GM23338 (cell line): ENCODE measurements around the gene CD59. TPM values are rescaled to one million over a fixed set of nuclear protein-coding genes. Genes with fewer than 3 reads are reported as not detected.

Source experiments
- ATAC-seq: fragments of 200-7000 bp; cut with Tn5 transposase; 3 replicates; pipeline ENCODE4 v1.9.1; 2020
- DNase-seq: peaks from one replicate; pipeline ENCODE4 v3.0.0-alpha.2; 2015; ENCODE audit warnings: low spot score
- H2AFZ ChIP-seq: fragments of 200-600 bp; sonication (generic); 2 replicates; pipeline ENCODE4 v1.8.0; 2016; ENCODE audit warnings: antibody characterized with exemption, mild to moderate bottlenecking, moderate library complexity
- H3F3A ChIP-seq: fragments of 200-600 bp; sonication (generic); replicated peaks from 2 replicates; pipeline ENCODE4 v1.8.0; 2017; ENCODE audit warnings: antibody characterized with exemption, mixed run types, low read depth
- H3K27ac ChIP-seq: fragments of 200-600 bp; sonication (generic); 2 replicates; pipeline ENCODE4 v1.6.1; 2016; ENCODE audit warnings: low read depth
- H3K27me3 ChIP-seq: fragments of 200-600 bp; sonication (generic); 2 replicates; pipeline ENCODE4 v1.8.0; 2016; ENCODE audit warnings: mild to moderate bottlenecking, mixed run types, moderate library complexity; ENCODE audit not compliant: insufficient read depth
- H3K36me3 ChIP-seq: fragments of 200-600 bp; sonication (generic); 2 replicates; pipeline ENCODE4 v1.8.0; 2016; ENCODE audit warnings: mild to moderate bottlenecking; ENCODE audit not compliant: insufficient read depth
- H3K4me1 ChIP-seq: fragments of 200-600 bp; sonication (generic); 2 replicates; pipeline ENCODE4 v1.8.0; 2016; ENCODE audit warnings: mild to moderate bottlenecking, moderate library complexity; ENCODE audit not compliant: insufficient read depth
- H3K4me2 ChIP-seq: fragments of 200-600 bp; sonication (generic); 2 replicates; pipeline ENCODE4 v1.7.1; 2017; ENCODE audit warnings: mixed run types
- H3K4me3 ChIP-seq: fragments of 200-600 bp; sonication (generic); 2 replicates; pipeline ENCODE4 v1.6.1; 2016; ENCODE audit warnings: mixed run types
- H3K79me2 ChIP-seq: fragments of 200-600 bp; sonication (generic); replicated peaks from 2 replicates; pipeline ENCODE4 v1.8.0; 2017; ENCODE audit warnings: mild to moderate bottlenecking; ENCODE audit not compliant: insufficient read depth
- H3K9me2 ChIP-seq: fragments of 200-600 bp; sonication (generic); 2 replicates; pipeline ENCODE4 v1.8.0; 2017; ENCODE audit not compliant: insufficient read depth
- H4K20me1 ChIP-seq: fragments of 200-600 bp; sonication (generic); replicated peaks from 2 replicates; pipeline ENCODE4 v1.8.0; 2017; ENCODE audit warnings: mild to moderate bottlenecking; ENCODE audit not compliant: insufficient read depth
- H3K27ac Mint-ChIP-seq: 2 replicates; pipeline ENCODE4 v1.8.0; 2020; ENCODE audit warnings: inconsistent platforms, mild to moderate bottlenecking, moderate library complexity, mixed read lengths
- H3K27me3 Mint-ChIP-seq: 3 replicates; pipeline ENCODE4 v1.8.0; 2022; ENCODE audit warnings: low read depth, mild to moderate bottlenecking, moderate library complexity, mixed read lengths, inconsistent platforms; ENCODE audit not compliant: insufficient read depth, poor library complexity
- H3K36me3 Mint-ChIP-seq: 3 replicates; pipeline ENCODE4 v1.8.0; 2021; ENCODE audit warnings: low read depth, mild to moderate bottlenecking, inconsistent platforms, moderate library complexity, mixed read lengths
- H3K4me1 Mint-ChIP-seq: 3 replicates; pipeline ENCODE4 v1.8.0; 2020; ENCODE audit warnings: mild to moderate bottlenecking, inconsistent platforms, mixed read lengths
- H3K4me3 Mint-ChIP-seq: 3 replicates; pipeline ENCODE4 v1.8.0; 2021; ENCODE audit warnings: moderate library complexity, mild to moderate bottlenecking, inconsistent platforms, mixed read lengths
- H3K9me3 Mint-ChIP-seq: 3 replicates; pipeline ENCODE4 v1.8.0; 2020; ENCODE audit warnings: moderate library complexity, mild to moderate bottlenecking, inconsistent platforms, mixed read lengths
- CREB1 ChIP-seq: fragments of 250-450 bp; sonication (Bioruptor Pico); IDR thresholded peaks from 2 replicates; pipeline ENCODE4 v1.5.0; 2020; ENCODE audit warnings: low read depth, mild to moderate bottlenecking, moderate library complexity
- CTCF ChIP-seq, 2 experiments: fragments of 200-600 bp in 1 of 2; sonication (generic) in 1 of 2; conservative IDR thresholded peaks; 2 replicates each; pipeline versions ENCODE4 v1.5.1 to v1.6.1; 2016 to 2017; ENCODE audit warnings: antibody characterized with exemption in 2 of 2, low read depth in 2 of 2, mild to moderate bottlenecking in 2 of 2, moderate library complexity in 1 of 2
- ETS1 ChIP-seq: IDR thresholded peaks from 2 replicates; pipeline ENCODE4 v1.6.1; 2016; ENCODE audit warnings: antibody characterized with exemption
- EZH2 ChIP-seq: fragments of 200-600 bp; sonication (generic); IDR thresholded peaks from one replicate; pipeline ENCODE4 v1.8.0; 2017; ENCODE audit warnings: antibody characterized with exemption, mild to moderate bottlenecking, low read depth; ENCODE audit not compliant: unreplicated experiment
- EZH2phosphoT487 ChIP-seq: fragments of 200-600 bp; sonication (generic); IDR thresholded peaks from one replicate; pipeline ENCODE4 v1.8.1; 2018; ENCODE audit warnings: antibody characterized with exemption; ENCODE audit not compliant: unreplicated experiment
- JUNB ChIP-seq: IDR thresholded peaks from one replicate; pipeline ENCODE4 v1.6.1; 2016; ENCODE audit warnings: antibody characterized with exemption; ENCODE audit not compliant: unreplicated experiment
- NANOG ChIP-seq: IDR thresholded peaks from 2 replicates; pipeline ENCODE4 v1.6.1; 2016; ENCODE audit warnings: antibody characterized with exemption, borderline replicate concordance
- POLR2AphosphoS5 ChIP-seq: IDR thresholded peaks from 2 replicates; pipeline ENCODE4 v1.6.1; 2016; ENCODE audit warnings: antibody characterized with exemption, low read depth
- REST ChIP-seq: IDR thresholded peaks from one replicate; pipeline ENCODE4 v1.6.1; 2018; ENCODE audit warnings: antibody characterized with exemption; ENCODE audit not compliant: unreplicated experiment
- STAT1 ChIP-seq: IDR thresholded peaks from one replicate; pipeline ENCODE4 v1.6.1; 2016; ENCODE audit warnings: antibody characterized with exemption; ENCODE audit not compliant: unreplicated experiment
- ZNF114 ChIP-seq: fragments of 250-450 bp; sonication (Bioruptor Pico); IDR thresholded peaks from 2 replicates; pipeline ENCODE4 v1.5.0; 2020; ENCODE audit warnings: mild to moderate bottlenecking, moderate library complexity
- ZNF331 ChIP-seq: fragments of 250-450 bp; sonication (Bioruptor Pico); IDR thresholded peaks from 2 replicates; pipeline ENCODE4 v1.5.0; 2020; ENCODE audit warnings: low read depth, mild to moderate bottlenecking, moderate library complexity
- polyA plus RNA-seq: library from polyadenylated mRNA; unstranded; fragments of >200 nt; fragmentation: Nextera tagmentation; extraction: Ambion mirVana; gene quantifications from 2 replicates; pipeline ENCODE4 v1.2.1, GENCODE V29; 2016
- total RNA-seq: library from RNA; depleted of rRNA; stranded (reverse); fragments of >200 nt; shearing (Covaris generic); gene quantifications from 2 replicates; pipeline ENCODE4 v1.2.3, GENCODE V29; 2014
- TF ChIP-seq, protein P1 (sequence below): fragments of 250-450 bp; sonication (Bioruptor Pico); IDR thresholded peaks from 2 replicates; pipeline ENCODE4 v1.5.0; 2020; ENCODE audit warnings: mild to moderate bottlenecking, moderate library complexity

Gene CD59
- total and polyA plus RNA-seq, 2 experiments from 2014 or later: 41.5 to 86.6 TPM

GRCh38 chr11:33704240-33705002 lies 31.8 kb downstream of the CD59 start:
- no peak for ATAC-seq
- no peak overlapping the region for H2AFZ ChIP-seq
- H3K4me1 ChIP-seq: peaks cover 24% of the 10 kb centered on the region
- TF ChIP-seq ETS1 (no peak), REST (no peak), POLR2AphosphoS5 (no peak), ZNF114 (CRISPR knock-in tag) (no peak), ZNF331 (CRISPR knock-in tag) (no peak), JUNB (no peak), CREB1 (no peak), EZH2phosphoT487 (no peak), CTCF (conservative IDR thresholded peaks at IDR 0.05; ENCODE audit: low read depth in 2 of 2) (no peak), STAT1 (no peak), NANOG (no peak), EZH2 (no peak)
- TF ChIP-seq, protein P1, sequence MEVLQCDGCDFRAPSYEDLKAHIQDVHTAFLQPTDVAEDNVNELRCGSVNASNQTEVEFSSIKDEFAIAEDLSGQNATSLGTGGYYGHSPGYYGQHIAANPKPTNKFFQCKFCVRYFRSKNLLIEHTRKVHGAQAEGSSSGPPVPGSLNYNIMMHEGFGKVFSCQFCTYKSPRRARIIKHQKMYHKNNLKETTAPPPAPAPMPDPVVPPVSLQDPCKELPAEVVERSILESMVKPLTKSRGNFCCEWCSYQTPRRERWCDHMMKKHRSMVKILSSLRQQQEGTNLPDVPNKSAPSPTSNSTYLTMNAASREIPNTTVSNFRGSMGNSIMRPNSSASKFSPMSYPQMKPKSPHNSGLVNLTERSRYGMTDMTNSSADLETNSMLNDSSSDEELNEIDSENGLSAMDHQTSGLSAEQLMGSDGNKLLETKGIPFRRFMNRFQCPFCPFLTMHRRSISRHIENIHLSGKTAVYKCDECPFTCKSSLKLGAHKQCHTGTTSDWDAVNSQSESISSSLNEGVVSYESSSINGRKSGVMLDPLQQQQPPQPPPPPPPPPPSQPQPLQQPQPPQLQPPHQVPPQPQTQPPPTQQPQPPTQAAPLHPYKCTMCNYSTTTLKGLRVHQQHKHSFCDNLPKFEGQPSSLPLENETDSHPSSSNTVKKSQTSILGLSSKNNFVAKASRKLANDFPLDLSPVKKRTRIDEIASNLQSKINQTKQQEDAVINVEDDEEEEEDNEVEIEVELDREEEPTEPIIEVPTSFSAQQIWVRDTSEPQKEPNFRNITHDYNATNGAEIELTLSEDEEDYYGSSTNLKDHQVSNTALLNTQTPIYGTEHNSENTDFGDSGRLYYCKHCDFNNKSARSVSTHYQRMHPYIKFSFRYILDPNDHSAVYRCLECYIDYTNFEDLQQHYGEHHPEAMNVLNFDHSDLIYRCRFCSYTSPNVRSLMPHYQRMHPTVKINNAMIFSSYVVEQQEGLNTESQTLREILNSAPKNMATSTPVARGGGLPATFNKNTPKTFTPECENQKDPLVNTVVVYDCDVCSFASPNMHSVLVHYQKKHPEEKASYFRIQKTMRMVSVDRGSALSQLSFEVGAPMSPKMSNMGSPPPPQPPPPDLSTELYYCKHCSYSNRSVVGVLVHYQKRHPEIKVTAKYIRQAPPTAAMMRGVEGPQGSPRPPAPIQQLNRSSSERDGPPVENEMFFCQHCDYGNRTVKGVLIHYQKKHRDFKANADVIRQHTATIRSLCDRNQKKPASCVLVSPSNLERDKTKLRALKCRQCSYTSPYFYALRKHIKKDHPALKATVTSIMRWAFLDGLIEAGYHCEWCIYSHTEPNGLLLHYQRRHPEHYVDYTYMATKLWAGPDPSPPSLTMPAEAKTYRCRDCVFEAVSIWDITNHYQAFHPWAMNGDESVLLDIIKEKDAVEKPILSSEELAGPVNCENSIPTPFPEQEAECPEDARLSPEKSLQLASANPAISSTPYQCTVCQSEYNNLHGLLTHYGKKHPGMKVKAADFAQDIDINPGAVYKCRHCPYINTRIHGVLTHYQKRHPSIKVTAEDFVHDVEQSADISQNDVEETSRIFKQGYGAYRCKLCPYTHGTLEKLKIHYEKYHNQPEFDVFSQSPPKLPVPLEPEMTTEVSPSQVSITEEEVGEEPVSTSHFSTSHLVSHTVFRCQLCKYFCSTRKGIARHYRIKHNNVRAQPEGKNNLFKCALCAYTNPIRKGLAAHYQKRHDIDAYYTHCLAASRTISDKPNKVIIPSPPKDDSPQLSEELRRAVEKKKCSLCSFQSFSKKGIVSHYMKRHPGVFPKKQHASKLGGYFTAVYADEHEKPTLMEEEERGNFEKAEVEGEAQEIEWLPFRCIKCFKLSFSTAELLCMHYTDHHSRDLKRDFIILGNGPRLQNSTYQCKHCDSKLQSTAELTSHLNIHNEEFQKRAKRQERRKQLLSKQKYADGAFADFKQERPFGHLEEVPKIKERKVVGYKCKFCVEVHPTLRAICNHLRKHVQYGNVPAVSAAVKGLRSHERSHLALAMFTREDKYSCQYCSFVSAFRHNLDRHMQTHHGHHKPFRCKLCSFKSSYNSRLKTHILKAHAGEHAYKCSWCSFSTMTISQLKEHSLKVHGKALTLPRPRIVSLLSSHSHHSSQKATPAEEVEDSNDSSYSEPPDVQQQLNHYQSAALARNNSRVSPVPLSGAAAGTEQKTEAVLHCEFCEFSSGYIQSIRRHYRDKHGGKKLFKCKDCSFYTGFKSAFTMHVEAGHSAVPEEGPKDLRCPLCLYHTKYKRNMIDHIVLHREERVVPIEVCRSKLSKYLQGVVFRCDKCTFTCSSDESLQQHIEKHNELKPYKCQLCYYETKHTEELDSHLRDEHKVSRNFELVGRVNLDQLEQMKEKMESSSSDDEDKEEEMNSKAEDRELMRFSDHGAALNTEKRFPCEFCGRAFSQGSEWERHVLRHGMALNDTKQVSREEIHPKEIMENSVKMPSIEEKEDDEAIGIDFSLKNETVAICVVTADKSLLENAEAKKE (CRISPR knock-in tag): no peak
- no peak overlapping the region for H3K27ac Mint-ChIP-seq
- H3K9me3 Mint-ChIP-seq: no peaks in the 10 kb centered on the region
- no peaks in the 10 kb centered on the region for H3K79me2 ChIP-seq
- peaks cover 6% of the 10 kb centered on the region; the same call in 1 of the 2 replicates for H3K36me3 ChIP-seq
- DNase-seq: no peak
- peaks cover 4% of the 10 kb centered on the region; the same call in 1 of the 3 replicates for H3K36me3 Mint-ChIP-seq
- H3K27me3 ChIP-seq: peaks cover 6% of the 10 kb centered on the region
- no peaks in the 10 kb centered on the region for H4K20me1 ChIP-seq
- no peaks in the 10 kb centered on the region for H3K9me2 ChIP-seq
- peaks cover 10% of the 10 kb centered on the region for H3K27me3 Mint-ChIP-seq
- H3K4me1 Mint-ChIP-seq: peaks cover 25% of the 10 kb centered on the region; the same call in 2 of the 3 replicates
- no peak overlapping the region for H3K27ac ChIP-seq
- H3K4me2 ChIP-seq: no peak overlapping the region
- H3K4me3 Mint-ChIP-seq: no peak overlapping the region
- H3K4me3 ChIP-seq: no peak overlapping the region
- no peaks in the 10 kb centered on the region for H3F3A ChIP-seq
